NCI-H2227 (cell line): ENCODE data around the gene SMURF2.

Experiments used
- DNase-seq: peaks from one replicate; lab custom pipeline; 2025; ENCODE audit not compliant: unreplicated experiment; lab: John Stamatoyannopoulos, UW

SMURF2 gene

DNA sequence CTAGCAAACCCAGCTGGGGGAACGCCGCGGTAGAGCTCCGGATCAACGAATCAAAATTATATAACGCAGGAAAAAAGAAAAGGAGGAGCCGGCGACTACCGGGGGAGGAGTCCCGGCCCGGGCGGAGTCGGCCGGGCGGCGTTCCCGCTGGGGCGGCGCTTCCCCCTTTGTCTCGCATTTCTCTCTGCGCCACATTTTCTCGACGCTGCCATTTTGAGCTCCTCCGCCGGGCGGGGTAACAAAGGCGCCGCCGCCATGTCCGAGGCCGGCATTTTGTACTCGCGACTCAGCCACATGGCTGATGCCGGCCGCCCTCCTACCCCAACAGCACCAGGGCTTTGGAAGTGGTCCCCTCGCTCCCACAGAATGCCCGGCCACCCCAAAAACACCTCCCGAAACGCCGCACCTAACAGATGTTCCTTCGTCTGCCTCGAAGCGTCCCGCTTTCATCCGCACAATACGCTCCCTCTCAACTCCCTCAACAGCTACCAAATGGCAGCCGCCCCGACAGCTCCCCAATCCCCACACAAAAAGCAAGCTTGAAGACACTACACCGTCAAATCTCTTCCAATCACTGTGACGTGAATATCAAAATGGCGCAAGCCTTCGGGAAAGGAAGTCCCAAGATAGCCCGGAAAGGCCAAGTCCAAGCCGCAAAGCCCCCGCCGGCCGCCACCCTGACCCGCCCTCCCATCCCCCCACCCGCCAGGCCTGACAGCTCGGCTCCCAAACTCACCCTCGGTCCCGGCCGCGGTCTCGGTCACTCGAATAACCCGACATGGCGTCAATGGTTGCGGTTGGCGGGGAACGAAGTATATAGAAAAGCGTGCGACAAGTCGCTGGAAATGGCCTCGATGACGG, 156.5 kb downstream of the SMURF2 start:
- peak; percentile 95 for DNase-seq

GRCh38 chr17:64504769-64505339, 157.3 kb downstream of the SMURF2 start:
- no peak for DNase-seq

DNA sequence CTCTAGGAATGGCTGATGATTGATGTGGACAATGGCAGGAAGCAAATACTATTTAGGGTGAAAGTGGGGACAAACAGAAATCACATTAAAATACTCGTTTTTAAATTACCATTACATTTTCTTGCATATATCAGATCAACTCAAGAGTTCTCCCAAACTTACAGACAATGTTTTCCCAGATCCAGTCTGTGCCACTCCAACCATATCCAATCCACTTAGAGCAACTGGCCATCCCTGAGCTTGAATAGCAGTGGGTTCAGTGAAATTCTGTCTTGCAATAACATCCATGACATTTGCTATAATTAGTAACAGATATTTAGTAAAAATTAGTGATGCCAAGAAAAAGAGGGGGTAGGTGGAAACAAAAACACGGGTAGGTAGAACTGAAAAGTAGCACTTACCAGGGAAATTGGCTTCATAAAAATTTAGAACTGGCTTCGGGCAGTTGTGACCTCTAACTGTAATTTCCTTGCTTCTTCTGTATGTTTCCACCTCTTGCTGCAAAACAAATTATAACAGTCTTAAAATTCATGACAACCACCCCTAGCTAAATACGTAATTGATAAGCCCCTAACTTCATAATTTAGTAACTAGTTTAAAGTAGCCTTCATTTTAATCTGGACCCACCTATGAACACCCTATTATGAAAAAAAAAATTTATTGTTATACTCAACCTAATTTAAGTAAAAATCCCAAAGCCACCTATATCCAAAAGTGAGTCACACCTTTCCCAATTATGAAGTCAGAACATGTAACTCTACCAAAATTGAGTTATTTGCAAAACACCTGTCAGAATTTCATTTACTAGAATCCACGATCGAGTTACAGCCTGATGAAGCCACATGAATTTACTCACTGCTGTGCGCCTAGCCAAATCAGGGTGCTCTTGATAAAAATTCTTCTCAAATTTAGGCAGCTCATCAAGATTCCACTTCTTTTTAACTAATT, 158.0 kb downstream of the SMURF2 start:
- DNase-seq: no peak

DNA sequence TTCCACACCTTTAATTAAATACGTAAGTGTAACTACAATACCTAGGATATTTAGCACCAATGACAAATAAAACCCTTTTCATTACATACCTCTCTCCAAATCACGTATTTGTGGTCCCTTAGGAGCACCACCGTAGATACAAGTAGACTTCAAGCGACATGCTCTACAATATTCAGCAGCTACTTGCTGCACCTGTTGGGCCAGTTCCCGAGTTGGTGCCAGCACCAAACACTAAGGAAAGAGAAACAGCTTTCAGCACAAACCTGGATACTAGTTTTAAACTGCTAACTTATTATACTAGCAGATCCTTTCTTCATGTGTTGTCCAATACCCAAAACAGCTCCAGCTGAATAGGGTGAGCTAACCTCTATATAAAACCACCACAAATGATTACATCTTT, 158.8 kb downstream of the SMURF2 start:
- DNase-seq: no peak

DNA sequence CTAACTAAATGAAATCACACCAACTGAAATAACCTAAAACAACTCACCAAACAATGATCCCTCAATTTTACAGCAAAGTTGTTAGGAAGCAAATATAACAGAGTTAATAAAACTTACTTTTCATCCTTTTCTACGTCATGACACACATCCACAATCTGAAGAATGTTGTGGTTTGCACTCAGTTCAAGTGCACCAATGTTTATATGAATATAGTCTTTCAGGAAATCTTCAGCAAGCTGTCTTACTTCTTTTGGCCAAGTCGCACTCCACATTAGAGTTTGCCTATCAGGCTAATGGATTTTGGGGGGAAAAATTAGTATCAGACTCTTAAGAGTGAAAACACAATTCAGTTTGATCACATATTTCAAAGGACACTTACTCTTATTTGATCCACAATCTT, 159.3 kb downstream of the SMURF2 start:
- no peak for DNase-seq

- no peak for DNase-seq
These were observed 160.1 kb downstream of the SMURF2 start for GRCh38 chr17:64502021-64502420.

GRCh38 chr17:64500862-64501765, 161.0 kb downstream of the SMURF2 start:
- no peak for DNase-seq

GRCh38 chr17:64500487-64500859, 161.6 kb downstream of the SMURF2 start:
- no peak for DNase-seq

- DNase-seq: no peak
These were observed 162.2 kb downstream of the SMURF2 start for GRCh38 chr17:64499805-64500486.

GRCh38 chr17:64498308-64499203, 163.6 kb downstream of the SMURF2 start:
- DNase-seq: no peak

GRCh38 chr17:64497565-64498035, 164.5 kb downstream of the SMURF2 start:
- peak; percentile 41 for DNase-seq

- peak; percentile 96 for DNase-seq
These were observed 165.1 kb downstream of the SMURF2 start, which contains the start of gene POLG2 for GRCh38 chr17:64496786-64497564. Gene POLG2, minus strand, starts transcription at chr17:64497054. Its CDS starts 86 bp downstream, at chr17:64496968.

GRCh38 chr17:64496348-64496785, 165.7 kb downstream of the SMURF2 start:
- no peak for DNase-seq
